Spleen (tissue), 11 donors: ENCODE data around the gene VSIG1. TPM values are rescaled to one million over a fixed set of nuclear protein-coding genes. Genes with fewer than 3 reads are reported as not detected.

Source experiments
- DNase-seq: peaks from one replicate; pipeline ENCODE4 v3.0.0-alpha.2; 2020
- H3K27ac ChIP-seq, 8 donors: fragments of 200-600 bp; sonication (generic) in 7 of 8; 1 replicate in 4 of 8; 2 replicates in 4 of 8; pipeline versions ENCODE4 v1.5.0 to v1.8.0; 2016 to 2021; ENCODE audit warnings: inconsistent platforms in 4 of 8, mild to moderate bottlenecking in 4 of 8, moderate library complexity in 1 of 8
- H3K27me3 ChIP-seq, 7 donors: fragments of 200-600 bp; sonication (generic) in 6 of 7; replicated peaks in 1 of 7; 1 replicate in 4 of 7; 2 replicates in 3 of 7; pipeline versions ENCODE4 v1.5.0 to v1.8.0; 2016 to 2021; ENCODE audit warnings: inconsistent platforms in 3 of 7, mild to moderate bottlenecking in 1 of 7
- H3K36me3 ChIP-seq, 6 donors: fragments of 200-600 bp; sonication (generic) in 5 of 6; 1 replicate in 4 of 6; 2 replicates in 2 of 6; pipeline versions ENCODE4 v1.5.0 to v1.8.0; 2016 to 2021; ENCODE audit warnings: inconsistent platforms in 2 of 6
- H3K4me1 ChIP-seq, 6 donors: fragments of 200-600 bp; sonication (generic) in 5 of 6; 1 replicate in 3 of 6; 2 replicates in 3 of 6; pipeline versions ENCODE4 v1.5.0 to v1.8.0; 2016 to 2021; ENCODE audit warnings: inconsistent platforms in 3 of 6
- H3K4me3 ChIP-seq, 8 donors: fragments of 200-600 bp; sonication (generic) in 7 of 8; 1 replicate in 4 of 8; 2 replicates in 4 of 8; pipeline versions ENCODE4 v1.5.0 to v1.8.0; 2016 to 2021; ENCODE audit warnings: inconsistent platforms in 4 of 8, mild to moderate bottlenecking in 4 of 8, moderate library complexity in 2 of 8
- H3K9me3 ChIP-seq, 8 donors: fragments of 200-600 bp; sonication (generic) in 7 of 8; 1 replicate in 4 of 8; 2 replicates in 4 of 8; pipeline versions ENCODE4 v1.5.0 to v1.8.0; 2016 to 2021; ENCODE audit warnings: inconsistent platforms in 4 of 8
- CTCF ChIP-seq, 11 experiments: fragments of 200-600 bp in 7 of 11; fragments of 450-650 bp in 4 of 11; sonication (generic) in 4 of 11; IDR thresholded peaks in 8 of 11; conservative IDR thresholded peaks in 3 of 11; 1 replicate in 7 of 11; 2 replicates in 4 of 11; pipeline versions ENCODE4 v1.4.0 to v1.8.0; 2016 to 2021; ENCODE audit warnings: antibody characterized with exemption in 11 of 11, inconsistent platforms in 4 of 11, mild to moderate bottlenecking in 1 of 11
- POLR2A ChIP-seq, 3 donors: fragments of 450-650 bp; IDR thresholded peaks; one replicate each; pipeline ENCODE4 v1.5.1; 2017; ENCODE audit warnings: antibody characterized with exemption in 3 of 3, mild to moderate bottlenecking in 1 of 3
- POLR2AphosphoS5 ChIP-seq, 3 donors: sonication (generic); formaldehyde crosslinking; IDR thresholded peaks; one replicate each; pipeline ENCODE4 v1.5.1; 2017; ENCODE audit warnings: antibody characterized with exemption in 3 of 3
- WGBS, 5 donors: extraction: QIAGEN DNeasy Blood & Tissue Kit in 3 of 5; methylation state at CpG; one replicate each; pipeline versions ENCODE4 v1.1.5 to v1.1.7; 2013 to 2018; 5-methylcytosine and 5-hydroxymethylcytosine counted together
- intact Hi-C: fragments of 100-400 bp; cut with DNase I; formaldehyde crosslinking; loops from one replicate; pipeline ENCODE4 v1.15.0; 2023; ENCODE audit warnings: low total_unique reads
- polyA plus RNA-seq, 3 donors: library from polyadenylated mRNA; stranded (reverse); fragments of 200-250 nt; gene quantifications; one replicate each; pipeline ENCODE4 v1.2.1, GENCODE V29; 2013
- total RNA-seq, 7 donors: library from RNA; depleted of rRNA in 3 of 7; stranded (reverse); fragments of >200 nt in 3 of 7; fragmentation: NEBNext Ultra II Directional in 4 of 7; extraction: Animal tissue kit (Norgen Biotek cat#: 25700) in 4 of 7; gene quantifications; one replicate each; pipeline versions ENCODE4 v1.1.0 to v1.2.1, GENCODE V29; 2016 to 2021
- donor health status: healthy with polysubstance abuse.
- donor health status: DM: no; HTN: no; CAD: no; lungs with moderate emphysema.
- donor health status: DM: no; HTN: no; CAD: no.
- donor health status: Bipolar disorder and iron deficiency.
- donor health status: healthy.
- donor health status: DM: no; HTN: no; CAD: no.
- donor health status: DM: yes; HTN: yes; CAD: no.

VSIG1 gene
- total and polyA plus RNA-seq, 10 donors: 0.11 to 1.4 (median 0.64) TPM

DNA sequence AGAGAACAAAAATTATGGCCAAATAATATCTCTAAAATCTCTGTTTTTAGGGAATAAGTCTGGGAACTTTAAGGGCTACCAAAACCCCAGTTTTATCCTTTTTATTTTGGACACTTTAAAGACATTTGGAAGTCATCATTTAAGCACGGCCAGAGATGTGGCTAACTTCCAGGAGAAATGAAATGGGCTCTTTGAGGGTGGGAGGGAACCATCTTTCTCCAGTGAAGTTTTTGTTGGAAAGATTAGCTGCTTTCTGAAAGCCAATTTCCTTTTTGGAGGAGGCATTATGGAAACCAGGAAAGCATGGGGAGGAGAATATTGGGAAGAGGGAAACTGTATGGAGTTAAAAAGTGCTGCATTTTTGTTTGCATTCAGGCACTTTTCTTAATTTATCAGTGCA lies 4.8 kb downstream of the VSIG1 start:
- intact Hi-C loops: no loop called here
- H3K9me3 ChIP-seq: no peaks in the 10 kb centered on the region
- 60 to 88% (median 74%) methylated on average over 1 of the region's 1 CpG for WGBS, 5 donors
- no peak overlapping the region for H3K4me3 ChIP-seq
- no peaks in the 10 kb centered on the region for H3K4me1 ChIP-seq
- no peaks in the 10 kb centered on the region for H3K36me3 ChIP-seq
- peaks cover 0 to 24% (median 0%) of the 10 kb centered on the region in 7 donors for H3K27me3 ChIP-seq
- no peak for TF ChIP-seq CTCF (IDR thresholded peaks at IDR 0.05 in 8 of 11, conservative IDR thresholded peaks at IDR 0.05 in 3 of 11)
- TF ChIP-seq POLR2A (IDR thresholded peaks at IDR 0.05): no peak
- TF ChIP-seq POLR2AphosphoS5 (IDR thresholded peaks at IDR 0.05): no peak
- DNase-seq: no peak
- H3K27ac ChIP-seq: no peak overlapping the region

DNA sequence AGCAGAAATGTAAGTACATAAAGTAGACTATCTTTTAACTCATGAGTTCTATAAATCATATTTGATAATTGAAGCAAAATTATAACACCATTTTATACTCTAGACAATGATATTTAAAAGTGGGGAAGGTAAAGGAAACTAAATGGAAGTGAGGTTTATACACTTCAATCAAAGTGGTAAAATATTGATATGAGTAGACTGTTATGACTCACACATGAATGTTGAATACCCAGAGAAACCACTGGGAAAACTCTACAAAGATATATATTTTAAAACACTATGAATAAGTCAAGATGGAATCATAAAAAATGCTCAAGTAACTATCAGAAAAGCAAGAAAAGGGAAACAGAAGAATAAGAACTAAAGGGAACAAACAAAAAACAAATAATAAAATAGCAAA lies 8.4 kb downstream of the VSIG1 start:
- Histone ChIP-seq H3K4me1 (no peaks in the 10 kb centered on the region), H3K9me3 (no peaks in the 10 kb centered on the region), H3K36me3 (no peaks in the 10 kb centered on the region), H3K27ac (no peak overlapping the region), H3K4me3 (no peak overlapping the region), H3K27me3 (peaks cover 0 to 24% (median 0%) of the 10 kb centered on the region in 7 donors)
- TF ChIP-seq POLR2AphosphoS5 (IDR thresholded peaks at IDR 0.05): no peak
- TF ChIP-seq POLR2A (IDR thresholded peaks at IDR 0.05): no peak
- TF ChIP-seq CTCF (IDR thresholded peaks at IDR 0.05 in 8 of 11, conservative IDR thresholded peaks at IDR 0.05 in 3 of 11): no peak
- intact Hi-C loops: no loop called here
- no peak for DNase-seq

DNA sequence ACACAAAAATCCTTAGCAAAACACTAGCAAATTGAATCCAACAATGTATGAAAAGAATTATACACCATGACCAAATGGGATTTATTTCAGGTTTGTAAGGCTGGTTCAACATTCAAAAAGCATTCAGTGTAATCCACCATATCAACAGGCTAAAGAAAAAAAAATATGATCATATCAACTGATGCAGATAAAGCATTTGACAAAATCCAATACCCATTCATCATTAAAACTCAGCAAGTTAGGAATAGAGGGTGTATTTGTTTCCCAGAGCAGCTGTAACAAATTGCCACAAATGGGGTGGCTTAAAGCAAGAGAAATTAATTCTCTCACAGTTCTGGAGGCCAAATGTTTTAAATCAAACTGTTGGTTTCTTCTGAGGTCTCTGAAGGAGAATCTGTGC lies 10.7 kb downstream of the VSIG1 start:
- no peak overlapping the region for H3K27ac ChIP-seq
- peaks cover 0 to 14% (median 0%) of the 10 kb centered on the region in 7 donors for H3K27me3 ChIP-seq
- no peak for DNase-seq
- H3K9me3 ChIP-seq: no peaks in the 10 kb centered on the region
- no peaks in the 10 kb centered on the region for H3K36me3 ChIP-seq
- intact Hi-C loops: no loop called here
- no peak for TF ChIP-seq POLR2AphosphoS5 (IDR thresholded peaks at IDR 0.05)
- no peak for TF ChIP-seq CTCF (IDR thresholded peaks at IDR 0.05 in 8 of 11, conservative IDR thresholded peaks at IDR 0.05 in 3 of 11)
- no peak for TF ChIP-seq POLR2A (IDR thresholded peaks at IDR 0.05)
- no peak overlapping the region for H3K4me3 ChIP-seq
- no peaks in the 10 kb centered on the region for H3K4me1 ChIP-seq

GRCh38 chrX:108059801-108060200 lies 14.9 kb downstream of the VSIG1 start:
- H3K27me3 ChIP-seq: no peaks in the 10 kb centered on the region
- H3K4me3 ChIP-seq: no peak overlapping the region
- H3K4me1 ChIP-seq: no peaks in the 10 kb centered on the region
- H3K27ac ChIP-seq: no peak overlapping the region
- 70 to 76% (median 73%) methylated on average over 1 of the region's 1 CpG for WGBS, 5 donors
- H3K36me3 ChIP-seq: no peaks in the 10 kb centered on the region
- no peak for TF ChIP-seq POLR2A (IDR thresholded peaks at IDR 0.05)
- no peak for TF ChIP-seq POLR2AphosphoS5 (IDR thresholded peaks at IDR 0.05)
- TF ChIP-seq CTCF (IDR thresholded peaks at IDR 0.05 in 8 of 11, conservative IDR thresholded peaks at IDR 0.05 in 3 of 11): no peak
- intact Hi-C loops: no loop called here
- no peaks in the 10 kb centered on the region for H3K9me3 ChIP-seq
- DNase-seq: no peak
